Measurements from ENCODE around the gene SH2D5.
A peak's percentile ranks its signal among the peaks of the same experiment; 100 is the strongest.
"Not testable (repeated sequence)": the region's sequence is repeated elsewhere in the genome, so short reads cannot be mapped to it uniquely, and the experiment has no call there.

Gene SH2D5

DNA sequence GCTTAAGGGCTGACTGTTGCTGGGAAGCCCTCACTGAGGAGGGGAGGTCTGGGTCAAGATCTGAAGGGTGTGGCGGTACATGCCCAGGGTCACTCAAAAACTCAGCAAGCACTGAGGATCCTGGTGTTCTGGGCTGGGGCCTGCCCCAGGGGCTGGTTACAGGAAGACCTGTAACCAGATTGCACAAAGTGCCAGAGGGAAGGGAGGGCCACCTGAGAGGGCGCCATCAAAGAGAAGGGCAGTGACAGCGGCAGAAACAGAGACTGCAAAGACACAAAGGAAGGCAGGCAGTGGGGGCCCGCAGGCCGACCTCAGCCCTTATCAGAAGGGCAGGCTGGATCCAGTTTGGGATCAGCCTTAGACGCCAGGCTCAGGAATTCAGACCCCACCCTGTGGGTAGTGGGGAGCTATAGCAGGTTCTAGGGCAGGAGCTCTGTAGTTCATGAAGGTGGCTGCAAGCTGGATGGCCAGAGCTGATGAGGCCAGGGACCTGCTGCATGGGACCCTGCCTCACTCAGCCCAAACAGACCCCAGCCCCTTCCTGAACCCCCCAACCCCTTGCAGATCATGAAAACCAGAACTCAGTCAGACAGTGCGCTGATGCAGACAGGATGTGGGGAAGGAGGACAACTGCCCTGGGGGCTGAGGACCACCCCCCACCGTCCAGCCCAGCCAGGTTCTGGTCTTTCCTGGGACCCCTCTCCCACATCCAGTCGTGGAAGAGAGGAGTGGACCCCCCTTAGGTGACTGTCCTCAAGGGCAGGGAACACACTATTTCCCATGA is 3.9 kb downstream of the SH2D5 start:
- no peak for DNase-seq

DNA sequence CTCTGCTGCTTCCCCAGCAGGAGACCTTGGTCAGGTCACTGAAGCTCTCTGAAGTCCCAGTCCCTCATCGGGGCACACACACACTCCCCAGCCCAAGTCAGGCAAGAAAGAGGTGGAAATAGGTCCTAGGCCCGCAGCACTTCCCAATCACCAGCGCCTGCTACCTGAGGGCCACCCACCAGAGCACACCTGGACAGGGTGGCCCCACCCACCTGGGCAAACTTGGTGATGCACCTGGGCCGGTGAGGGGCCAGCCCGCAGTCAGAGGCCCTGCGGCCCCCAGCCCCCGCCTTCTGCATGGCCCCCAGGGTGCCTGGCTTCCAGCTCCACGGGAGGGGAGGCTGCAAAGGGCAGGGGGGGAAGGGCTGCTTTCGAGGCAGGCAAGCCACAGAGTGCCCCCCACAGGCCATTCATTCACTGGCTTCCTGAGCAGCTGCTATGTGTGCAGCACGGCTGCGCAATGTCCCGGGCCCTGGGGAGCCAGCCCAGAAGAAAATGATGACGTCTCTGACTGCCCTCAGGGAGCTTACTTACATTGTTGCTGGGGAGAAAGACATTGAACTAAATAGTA is 4.7 kb downstream of the SH2D5 start:
- peak in 2 of 56 donors; percentile 24 to 29 for DNase-seq

DNA sequence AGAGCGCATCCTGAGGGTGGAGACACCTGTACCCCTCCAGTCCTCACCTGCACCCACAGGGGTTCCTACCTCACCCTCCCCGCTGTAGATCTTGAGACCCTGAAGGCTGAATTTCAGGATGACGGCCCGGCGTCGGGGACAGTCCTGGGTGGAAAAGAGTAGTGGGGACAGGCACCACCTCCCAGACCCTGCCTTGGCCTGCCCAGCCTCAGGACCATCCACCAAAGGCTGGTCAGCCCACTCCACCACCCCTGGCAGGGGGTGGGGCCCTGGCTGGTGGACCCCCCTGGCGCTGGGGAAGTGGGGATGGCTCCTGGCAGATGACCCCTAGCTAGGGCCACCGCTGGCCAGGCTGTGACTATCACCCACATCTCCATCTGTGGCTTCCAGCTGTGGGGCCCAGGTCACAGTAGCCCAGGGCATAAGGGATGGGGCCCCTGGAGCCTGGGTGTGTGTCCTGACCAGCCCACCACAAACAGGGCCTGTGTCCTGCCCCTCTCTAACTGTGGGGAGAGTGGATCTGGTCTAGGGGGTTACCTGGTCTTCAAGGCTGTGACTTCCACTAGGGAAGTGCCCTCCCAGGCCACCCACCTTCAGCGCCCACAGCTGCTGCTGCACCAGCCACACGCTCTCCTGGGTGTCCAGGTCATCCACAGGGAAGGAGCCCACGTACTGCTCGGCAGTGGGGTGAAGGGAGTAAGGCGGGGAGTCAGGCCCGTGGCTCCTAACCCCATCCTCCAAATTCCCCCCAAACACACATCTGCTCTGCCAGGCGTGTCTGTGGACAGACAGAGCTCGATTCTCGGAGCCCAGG is 5.4 kb downstream of the SH2D5 start:
- DNase-seq = no peak

DNA sequence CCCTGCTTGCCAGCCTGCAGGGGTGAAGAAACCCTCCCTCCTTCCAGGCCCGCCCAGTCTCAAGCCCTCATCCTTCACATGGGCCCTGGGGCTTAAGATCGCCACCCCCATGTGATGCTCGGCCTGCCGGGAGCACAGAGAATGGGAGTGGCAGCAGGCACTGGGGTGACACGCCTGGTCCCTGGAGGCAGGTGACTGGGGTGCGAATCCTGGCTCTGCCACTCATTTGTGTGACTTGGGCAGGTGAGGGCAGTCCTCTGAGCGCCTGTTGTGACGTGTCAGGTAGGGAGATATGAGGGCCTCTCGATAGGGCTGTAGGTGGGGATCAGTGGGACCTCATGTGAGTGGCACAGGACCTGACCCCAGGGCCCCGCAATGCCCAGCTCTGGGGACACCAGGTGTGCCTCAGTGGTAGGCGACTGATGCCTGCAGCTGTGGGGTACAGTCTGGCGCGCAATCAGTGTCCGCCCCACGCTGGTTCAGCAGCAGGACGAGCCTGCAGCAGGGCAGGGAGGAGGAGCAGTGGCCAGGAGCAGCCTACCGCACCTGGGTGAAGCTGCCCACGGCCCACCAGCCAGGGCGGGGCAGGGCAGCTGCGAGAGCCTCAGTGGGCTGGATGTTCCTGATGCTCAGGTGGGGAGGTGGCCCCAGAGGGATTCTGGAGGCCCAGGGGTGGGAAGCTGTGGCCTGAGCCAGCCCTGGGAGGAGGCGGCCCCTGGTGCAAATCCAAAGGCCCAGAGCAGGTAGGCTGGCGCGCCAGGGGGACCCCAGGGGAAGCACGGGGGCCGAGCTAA is 6.2 kb downstream of the SH2D5 start:
- no peak for DNase-seq

DNA sequence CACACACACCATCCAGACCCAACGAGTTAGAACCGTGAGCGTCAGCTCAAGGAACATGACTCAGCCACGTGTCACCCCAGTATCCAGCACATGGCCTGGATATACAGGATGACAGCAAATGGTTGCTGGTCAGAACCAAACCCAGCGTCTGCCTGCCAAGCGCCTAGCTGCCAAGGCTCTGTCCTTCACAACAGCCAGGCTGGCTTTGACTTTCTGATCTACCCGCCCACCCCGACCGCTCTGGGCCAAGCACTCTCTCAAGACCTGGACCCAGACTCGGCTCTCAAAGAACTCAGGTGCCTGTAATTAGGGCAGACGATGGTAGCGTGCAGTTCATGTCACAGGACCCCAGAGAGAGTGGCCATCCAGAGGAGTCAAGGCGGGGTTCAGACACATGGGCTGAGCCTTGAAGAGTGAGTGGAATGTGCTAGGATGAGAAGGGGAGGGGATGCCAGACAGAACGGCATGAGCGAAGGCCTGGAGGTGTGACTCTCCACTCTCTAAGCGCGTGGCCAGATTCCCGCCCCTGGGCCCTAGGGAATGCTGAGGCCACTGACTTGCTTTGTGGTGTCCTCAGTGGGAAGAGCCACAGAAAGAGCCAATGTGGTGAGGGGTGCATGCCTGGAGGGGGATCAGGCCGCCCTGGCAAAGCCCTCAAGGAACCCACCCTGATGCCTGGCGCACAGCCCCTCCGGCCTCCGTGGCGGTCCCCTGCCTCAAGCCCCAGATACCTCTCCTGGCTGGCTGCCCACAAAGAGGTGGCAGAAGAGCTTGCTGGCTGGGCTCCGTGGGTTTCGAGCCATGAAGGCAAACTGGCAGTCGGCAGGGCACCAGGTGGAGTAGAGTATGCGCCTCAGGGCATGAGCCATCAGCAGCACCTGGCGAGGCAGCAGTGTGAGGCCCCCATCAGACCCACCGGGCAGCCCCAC is 7.0 kb downstream of the SH2D5 start:
- DNase-seq = peak in 1 of 56 donors; percentile 19

DNA sequence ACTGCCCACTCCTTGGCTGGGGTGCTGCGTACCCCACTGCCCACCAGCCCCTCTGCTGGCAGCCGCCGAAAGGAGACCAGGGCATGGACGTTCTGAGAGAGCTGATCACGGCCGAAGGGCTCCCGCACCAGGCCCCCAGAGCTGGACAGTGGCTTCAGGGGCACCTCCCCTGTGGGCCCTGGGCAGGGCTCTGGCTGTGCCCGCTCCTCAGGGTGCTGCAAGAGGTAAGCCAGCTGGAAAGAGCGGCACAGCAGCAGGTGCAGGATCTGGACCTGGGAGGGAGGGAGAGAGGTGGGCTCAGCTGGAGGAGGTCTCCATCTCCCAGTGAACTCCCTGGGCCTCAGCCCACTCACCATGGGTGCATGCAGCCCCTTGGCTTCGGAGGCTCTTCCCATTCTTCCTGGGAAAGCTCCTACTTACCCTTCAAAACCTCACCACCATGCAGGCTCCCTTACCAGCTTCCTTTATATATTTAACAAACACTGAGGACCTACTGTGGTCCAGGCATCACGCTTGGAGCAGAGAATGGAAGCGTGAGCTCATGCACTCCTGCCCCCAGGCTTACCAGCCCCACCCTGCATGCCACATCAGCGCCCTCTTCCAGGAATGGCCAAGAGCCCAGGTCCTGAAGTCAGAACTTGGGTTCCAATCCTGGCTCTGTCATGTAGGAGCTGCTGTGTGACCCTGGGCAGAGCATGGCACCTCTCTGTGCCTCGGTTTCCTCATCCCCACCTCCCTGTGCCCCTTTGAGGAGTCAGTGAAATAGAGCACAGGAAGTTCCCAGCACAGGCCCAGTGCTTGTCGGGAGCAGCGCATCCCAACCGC is 7.9 kb downstream of the SH2D5 start:
- DNase-seq = no peak

DNA sequence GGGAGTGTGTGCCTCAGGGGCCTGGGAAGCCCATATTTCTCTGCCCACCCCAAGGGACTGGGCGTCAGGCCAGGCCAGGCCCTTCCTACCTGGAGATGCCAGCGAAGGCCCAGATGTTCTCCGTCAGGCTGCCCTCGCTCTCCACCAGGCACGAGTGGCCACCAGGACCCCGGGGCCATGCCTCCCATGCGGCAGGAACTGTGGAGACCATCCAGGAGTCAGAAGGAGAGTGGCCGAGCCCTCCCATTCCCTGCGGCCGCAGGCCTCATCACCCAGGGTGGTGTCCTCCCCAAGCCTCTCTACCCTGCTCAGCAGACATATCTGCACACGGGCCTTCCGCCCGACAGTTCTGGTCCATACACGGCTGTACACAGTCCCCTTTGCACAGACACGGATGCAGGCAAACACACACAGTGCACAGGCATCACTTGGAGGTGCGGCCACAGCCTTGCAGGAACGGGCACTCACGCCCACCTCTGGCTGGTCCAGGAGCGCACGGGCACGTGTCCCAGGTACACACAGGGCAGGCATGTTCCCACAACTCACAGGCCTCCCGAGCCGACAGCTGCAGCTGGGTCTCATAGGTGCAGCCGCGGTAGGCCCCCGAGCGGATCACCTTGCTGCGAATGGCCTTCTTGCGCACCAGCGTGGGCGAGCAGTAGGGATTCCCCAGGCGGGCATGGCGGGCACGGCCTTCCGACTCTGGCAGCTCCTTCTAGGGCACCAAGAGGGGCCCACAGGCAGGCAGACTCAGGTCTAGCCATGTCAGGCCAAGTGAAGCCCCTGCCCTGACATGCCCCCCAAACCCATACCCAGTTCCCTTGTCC is 8.8 kb downstream of the SH2D5 start:
- no peak for DNase-seq

DNA sequence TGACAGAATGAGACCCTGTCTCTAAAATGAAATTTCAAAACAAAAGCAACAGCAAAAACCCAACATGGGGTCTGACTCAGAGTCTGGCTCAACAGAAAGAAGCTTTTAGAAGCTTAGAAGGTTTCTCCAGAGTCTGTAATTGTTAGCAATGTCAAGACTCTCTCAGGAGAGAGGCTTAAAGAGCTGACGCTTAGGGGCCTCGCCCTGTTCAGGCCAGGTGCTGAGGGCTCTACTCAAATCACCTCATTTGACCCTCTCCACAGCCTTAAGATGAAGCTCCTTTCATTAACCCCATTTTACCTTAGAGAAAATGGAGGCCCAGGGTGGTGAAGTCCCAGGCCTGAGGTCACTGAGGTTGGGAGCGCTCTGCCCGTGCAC is 9.4 kb downstream of the SH2D5 start:
- no peak for DNase-seq

DNA sequence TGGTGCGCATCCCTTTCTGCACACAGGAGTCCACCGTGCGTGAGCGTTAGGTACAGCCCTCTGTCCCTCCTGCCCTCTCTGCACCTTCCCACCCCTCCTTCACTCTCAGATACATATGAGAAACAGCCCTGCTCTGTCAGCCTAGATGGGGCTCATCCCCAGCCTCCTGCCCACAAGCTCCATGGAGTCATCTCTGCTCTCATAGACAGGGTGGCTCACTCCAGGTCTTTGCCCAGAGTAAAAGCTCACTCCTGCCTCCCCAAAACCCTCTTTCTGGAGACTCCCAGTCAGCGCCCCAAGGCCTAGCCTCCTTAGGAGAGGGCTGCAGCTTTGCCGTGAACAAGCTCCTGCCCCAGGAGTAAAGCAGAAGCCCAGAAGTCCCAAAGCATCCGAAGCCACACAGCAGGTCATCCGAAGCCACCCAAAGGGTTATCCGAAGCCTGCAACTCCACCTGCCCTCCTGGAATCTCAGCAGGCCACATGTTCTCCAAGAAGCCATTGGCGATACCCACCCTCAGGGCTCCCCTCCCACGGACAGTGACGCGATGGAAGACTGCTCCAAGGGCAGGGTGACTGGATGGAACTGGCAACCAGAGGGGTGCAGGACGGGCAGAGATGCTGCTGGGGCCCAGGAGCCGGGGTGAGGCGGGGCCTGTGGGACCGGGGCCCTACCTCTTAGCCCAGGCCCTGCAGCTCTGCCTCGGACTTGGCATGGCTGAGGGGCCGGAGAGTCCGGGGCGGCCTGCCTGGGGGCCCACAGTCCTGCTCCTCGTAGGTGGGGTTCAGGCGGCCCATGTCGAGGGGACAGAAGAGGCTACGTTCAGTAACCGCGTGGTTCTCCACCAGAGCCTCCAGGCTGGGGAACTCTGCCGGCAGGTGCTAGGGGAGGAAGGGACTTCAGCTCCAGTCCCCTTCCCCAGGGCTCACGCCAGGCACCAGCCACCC is 11.1 kb downstream of the SH2D5 start:
- DNase-seq = no peak

DNA sequence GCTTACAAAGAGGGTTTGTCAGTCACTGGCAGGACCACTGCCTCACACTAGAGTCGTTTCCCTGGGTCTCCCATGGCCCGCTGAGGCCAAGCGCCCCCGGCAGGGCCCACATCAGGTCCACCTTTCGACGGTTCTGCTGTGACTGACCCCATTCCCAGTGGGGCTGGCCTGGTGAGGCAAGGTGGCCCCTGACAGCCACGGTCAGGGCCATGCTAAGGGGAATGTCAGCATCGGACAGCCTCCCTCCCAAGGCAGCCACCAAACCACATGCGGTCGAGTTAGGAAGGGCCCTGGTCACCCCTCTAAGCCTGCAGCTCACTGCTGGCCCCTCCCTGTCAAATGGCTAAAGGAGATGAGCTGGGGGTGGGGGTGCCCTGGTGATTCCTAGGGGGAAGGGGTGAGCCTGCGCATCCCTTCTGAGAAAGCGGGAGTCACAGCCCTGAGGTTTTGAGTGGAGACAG is 11.8 kb downstream of the SH2D5 start:
- DNase-seq = no peak

DNA sequence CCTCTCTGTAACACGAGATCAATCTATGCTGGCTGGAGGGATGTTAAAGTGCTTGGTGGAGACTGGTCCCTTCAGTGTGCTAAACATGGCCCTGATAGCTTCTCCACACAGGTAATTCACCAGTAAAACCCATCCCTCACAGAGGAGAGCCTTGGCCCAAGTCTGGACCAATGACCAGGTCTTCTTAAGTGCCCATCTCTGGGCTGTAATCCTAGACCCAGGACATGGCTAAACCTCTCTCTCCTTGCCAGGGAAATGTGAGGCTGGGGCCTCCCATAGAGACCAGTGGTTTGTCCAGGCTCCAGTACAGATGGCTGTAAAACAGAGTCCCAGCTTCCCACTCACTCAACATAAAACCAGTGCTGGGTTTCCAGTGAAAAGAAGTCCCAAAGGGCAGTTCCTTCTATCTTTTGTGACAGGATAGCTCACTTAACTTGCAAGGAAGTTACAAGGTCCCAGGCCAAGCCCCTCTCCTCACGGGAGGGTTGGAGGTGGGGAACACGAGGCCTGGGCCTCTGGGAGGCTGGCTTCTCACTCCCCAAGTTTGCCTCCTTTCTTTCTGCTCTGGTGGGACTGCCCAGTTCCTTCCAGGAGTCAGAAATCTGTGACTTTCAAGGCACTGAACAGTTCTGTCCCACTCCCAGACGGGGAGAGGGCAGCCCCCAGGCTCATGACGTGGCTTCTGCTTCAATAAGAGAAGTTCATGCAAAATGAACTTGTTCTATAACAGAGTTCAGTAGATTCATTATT is 12.5 kb downstream of the SH2D5 start:
- DNase-seq = no peak

DNA sequence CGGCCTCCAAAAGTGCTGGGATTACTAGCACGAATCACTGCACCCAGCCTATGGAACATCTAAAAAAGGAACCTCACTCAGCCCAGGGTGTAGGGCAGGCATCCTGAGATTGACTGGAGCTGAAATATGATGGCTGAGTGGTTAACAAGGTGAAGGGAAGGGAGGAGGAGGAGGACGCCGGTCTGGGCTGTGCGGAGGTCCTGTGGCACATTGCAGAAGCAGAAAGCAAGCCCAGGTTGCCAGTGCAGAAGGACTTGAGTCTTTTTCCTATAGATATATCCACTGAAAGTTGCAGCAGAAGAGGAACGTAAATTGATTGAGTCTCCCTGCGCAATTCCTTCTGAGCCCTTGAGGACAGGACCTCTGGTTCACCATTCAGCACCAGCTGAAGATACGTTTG is 13.2 kb downstream of the SH2D5 start:
- no peak for DNase-seq

DNA sequence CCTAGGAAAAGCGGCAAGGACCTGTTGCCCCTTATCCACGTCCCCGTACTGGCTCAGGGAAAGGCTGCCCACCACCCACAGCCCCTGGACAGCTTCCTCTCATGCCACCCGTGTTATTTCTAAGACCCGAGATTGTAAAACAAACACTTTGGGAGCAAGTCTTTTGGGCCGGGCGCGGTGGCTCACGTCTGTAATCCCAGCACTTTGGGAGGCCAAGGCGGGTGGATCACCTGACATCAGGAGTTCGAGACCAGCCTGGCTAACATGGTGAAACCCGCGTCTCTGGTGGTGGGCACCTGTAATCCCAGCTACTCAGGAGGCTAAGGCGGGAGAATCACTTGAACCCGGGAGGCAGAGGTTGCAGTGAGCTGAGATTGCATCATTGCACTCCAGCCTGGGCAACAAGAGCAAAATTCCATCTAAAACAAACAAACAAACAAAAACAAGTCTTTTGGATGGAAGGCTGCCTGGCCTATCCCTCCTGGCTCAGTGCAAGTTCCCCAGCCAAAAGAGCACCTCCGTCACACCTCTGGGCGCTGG is 14.1 kb downstream of the SH2D5 start:
- DNase-seq = not testable (repeated sequence)

DNA sequence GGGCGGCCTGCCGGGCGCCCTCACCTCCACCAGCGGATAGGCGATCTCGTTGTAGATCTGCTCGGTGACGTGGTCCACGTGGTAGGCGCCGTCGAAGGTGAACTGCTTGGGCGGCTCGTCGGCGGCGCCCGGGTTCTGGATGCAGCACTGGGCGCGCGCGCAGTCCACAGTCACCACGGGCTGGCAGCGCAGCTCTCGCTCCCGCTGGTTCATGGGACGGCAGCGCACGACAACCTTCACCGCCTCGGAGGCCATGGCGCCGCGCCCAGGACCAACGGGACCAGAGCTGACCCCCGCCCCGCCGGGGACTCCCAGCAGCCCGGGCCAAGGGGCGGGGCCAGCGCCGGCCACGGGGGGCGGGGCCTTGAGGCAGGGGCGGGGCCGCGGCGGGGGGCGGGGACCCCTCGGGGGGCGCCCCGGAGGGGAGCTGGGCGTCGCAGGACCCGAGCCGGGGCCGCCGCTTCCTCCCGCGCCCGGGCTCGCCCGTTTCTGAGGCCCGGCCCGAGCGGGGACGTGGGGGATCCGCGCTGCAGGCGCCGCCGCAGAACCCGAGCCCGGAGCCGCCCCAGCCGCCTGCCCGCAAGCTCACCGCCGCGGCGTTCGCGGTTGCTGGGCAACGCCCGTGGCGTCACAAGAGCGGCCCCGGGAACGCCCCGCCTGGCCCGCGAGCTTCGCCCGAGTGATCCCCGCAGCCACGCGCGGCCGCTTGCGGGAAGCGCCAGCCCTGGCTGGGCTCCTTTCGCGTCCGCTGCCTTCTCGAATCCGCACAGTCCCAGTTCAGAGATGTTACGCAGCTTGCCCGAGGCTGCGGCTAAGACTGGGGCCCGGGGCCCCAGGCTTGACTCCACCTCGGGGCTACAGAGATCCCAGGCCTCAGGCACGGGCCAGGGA is 14.8 kb downstream of the SH2D5 start, which contains the start of gene KIF17:
KIF17 (minus strand) TSS at position 556 of the 891 bp plus-strand sequence; CDS start at position 255, 301 bp downstream.
- peak in 44 of 56 donors; percentile 11 to 78 (median 43) for DNase-seq

DNA sequence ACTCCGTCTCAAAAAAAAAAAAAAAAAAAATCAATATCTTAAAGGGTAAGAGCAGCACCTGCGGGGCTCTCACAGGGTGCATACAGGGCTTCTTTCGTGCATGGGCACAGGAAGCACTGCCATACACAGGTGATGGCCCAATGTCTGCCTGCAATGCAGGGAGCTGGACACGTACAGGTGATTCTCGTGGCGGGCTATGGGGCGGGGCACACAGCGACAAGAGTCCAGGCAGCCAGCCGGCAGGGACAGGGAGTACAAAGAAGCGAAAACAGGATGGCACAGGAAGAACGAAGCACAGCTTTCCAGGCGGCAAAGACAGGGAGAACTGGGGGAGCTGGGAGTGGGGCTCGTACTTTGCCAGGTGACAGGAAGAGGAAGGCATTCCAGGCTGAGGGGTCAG is 16.3 kb downstream of the SH2D5 start:
- no peak for DNase-seq
